HUES6 (cell line): Measurements from ENCODE around the gene RPH3AL.

Experiments
- H3K27ac ChIP-seq: 2 replicates; pipeline ENCODE4 v1.7.0; 2013; ENCODE audit warnings: low read depth, mild to moderate bottlenecking, low read length, inconsistent platforms
- H3K27me3 ChIP-seq: 2 replicates; pipeline ENCODE4 v1.6.1; 2013; ENCODE audit warnings: low read length; ENCODE audit not compliant: control insufficient read depth, insufficient read depth
- H3K36me3 ChIP-seq: 2 replicates; pipeline ENCODE4 v1.6.1; 2013; ENCODE audit warnings: low read length; ENCODE audit not compliant: control insufficient read depth, insufficient read depth
- H3K4me1 ChIP-seq: 2 replicates; pipeline ENCODE4 v1.6.1; 2013; ENCODE audit warnings: low read length; ENCODE audit not compliant: control insufficient read depth, insufficient read depth
- H3K4me3 ChIP-seq: 2 replicates; pipeline ENCODE4 v1.5.1; 2013; ENCODE audit warnings: low read depth, low read length
- H3K9ac ChIP-seq: one replicate; pipeline ENCODE4 v1.6.1; 2013; ENCODE audit warnings: mild to moderate bottlenecking, low read length
- H3K9me3 ChIP-seq: 2 replicates; pipeline ENCODE4 v1.6.1; 2013; ENCODE audit warnings: low read depth, low read length; ENCODE audit not compliant: control insufficient read depth, insufficient read depth

The RPH3AL gene

DNA sequence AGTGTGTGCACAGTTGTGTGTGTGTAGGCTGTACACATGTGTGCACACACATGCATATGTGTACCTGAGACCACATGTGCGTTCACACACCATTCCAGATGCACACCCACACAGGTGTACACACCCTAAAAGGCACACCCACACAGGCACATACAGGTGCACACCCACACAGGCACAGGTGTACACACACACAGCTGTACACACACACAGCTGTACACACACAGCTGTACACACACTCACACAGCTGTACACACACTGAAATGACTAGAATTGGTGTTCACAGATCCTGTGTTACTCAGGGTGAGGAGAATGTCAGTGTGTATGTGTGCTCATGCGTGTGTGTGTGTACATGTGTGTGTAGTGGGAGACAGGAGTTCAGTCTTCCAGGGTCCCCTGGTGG is 155.3 kb downstream of the RPH3AL start:
- H3K36me3 ChIP-seq: no peaks in the 10 kb centered on the region
- H3K9me3 ChIP-seq: no peaks in the 10 kb centered on the region
- H3K27ac ChIP-seq: no peak overlapping the region
- no peak overlapping the region for H3K4me3 ChIP-seq
- H3K4me1 ChIP-seq: peaks cover 23% of the 10 kb centered on the region
- H3K9ac ChIP-seq: no peak overlapping the region
- H3K27me3 ChIP-seq: no peaks in the 10 kb centered on the region

DNA sequence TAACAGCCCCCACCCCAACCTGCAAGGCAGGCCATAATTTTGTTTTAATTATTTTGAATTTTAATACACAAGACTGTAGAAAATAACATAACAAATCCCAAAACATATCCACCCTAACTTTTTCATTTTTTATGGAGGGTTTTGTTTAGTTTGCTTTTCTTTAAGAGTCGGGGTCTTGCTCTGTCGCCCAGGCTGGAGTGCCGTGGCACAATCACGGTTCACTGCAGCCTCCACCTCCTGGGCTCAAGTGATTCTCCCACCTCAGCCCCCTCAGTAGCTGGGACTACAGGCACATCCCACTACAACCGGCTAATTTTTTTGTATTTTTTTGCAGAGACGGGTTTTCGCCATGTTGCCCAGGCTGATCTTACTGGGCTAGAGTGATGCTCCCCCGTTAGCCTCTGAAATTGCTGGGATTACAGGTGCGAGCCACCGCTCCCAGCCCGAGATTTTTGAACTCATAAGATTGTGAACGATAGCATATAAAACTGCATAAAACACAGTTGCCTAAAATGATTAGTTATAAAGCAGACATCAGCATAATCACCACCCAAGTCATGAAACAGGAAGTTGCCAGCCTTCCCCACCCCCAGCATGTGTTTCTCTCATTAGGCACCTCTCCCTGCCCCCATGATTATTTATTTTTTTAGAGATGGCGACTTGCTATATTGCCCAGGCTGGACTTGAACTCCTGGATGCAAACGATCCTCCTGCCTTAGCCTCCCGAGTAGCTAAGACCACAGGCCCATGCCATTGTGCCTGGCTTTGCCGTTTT is 157.6 kb downstream of the RPH3AL start:
- H3K27ac ChIP-seq: no peak overlapping the region
- no peak overlapping the region for H3K9ac ChIP-seq
- no peaks in the 10 kb centered on the region for H3K36me3 ChIP-seq
- no peaks in the 10 kb centered on the region for H3K9me3 ChIP-seq
- H3K27me3 ChIP-seq: no peaks in the 10 kb centered on the region
- no peak overlapping the region for H3K4me3 ChIP-seq
- peaks cover 12% of the 10 kb centered on the region; the same call in 1 of the 2 replicates for H3K4me1 ChIP-seq

DNA sequence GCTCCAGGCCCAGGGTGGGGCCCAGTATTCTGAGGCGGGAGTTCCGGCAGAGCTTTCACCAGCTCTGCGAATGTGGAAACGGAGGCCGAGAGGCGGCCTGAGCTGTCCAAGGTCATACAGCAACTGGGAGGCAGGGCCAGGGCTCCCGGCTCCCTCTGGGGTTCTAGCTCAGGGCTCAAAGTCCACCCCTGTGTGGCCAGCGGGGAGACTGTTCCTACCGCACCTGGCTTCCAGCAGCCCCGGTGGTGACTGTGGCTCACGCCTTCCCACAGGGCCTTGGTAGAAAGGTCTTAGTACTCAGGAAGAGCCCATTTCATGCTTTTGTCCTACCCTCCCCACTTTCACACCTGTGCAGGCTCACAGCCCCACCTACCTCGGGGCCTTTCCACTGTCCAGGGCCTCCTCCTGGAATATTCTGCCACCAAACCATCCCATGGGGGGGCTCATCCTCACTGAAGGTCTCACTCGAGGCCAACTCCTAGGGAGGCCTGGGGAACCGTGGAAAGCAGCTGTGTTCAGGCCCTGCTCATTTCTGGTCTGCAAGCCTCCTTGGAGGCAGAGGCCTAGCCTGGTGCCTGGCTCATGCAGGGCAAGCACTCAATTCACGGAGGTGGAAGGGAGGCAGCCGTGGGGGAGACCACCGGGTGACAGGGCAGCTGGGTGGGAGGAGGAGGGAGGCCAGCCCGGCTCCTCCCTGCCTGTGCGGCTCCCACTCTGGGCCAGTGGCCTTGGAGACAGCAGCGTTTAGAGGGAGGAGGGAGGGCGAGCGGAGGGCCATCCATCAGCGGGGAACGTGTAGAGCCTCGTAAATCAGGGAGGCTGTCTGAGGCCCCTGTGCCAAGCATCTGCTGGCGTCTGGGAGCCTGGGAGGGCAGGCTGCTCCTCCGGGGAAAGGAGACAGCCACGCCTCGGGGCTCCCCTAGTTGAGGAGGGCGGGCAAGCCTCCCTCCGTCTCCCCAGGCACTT is 158.5 kb downstream of the RPH3AL start:
- H3K4me1 ChIP-seq: peaks cover 3% of the 10 kb centered on the region; the same call in 1 of the 2 replicates
- H3K9me3 ChIP-seq: no peaks in the 10 kb centered on the region
- no peaks in the 10 kb centered on the region for H3K27me3 ChIP-seq
- H3K36me3 ChIP-seq: no peaks in the 10 kb centered on the region
- H3K4me3 ChIP-seq: no peak overlapping the region
- no peak overlapping the region for H3K27ac ChIP-seq
- no peak overlapping the region for H3K9ac ChIP-seq

DNA sequence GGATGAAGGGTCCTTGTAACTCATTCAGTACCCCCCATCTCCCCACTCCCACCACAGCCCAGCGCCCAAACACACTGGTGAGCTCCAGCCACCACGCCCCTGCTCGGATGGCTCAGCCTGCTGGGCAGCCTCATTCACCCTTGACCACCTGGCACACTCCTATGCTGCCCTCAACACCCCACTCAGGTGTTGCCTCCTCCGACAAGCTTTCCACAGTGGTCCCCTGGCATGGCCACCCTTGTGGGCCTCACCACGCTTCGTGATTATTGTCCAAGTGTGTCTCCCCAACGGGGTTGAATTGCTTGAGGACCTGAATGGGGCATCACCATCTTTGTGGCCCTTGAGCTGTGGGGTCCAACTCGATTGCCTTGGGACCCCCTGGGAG is 159.2 kb downstream of the RPH3AL start:
- Histone ChIP-seq H3K27me3 (no peaks in the 10 kb centered on the region), H3K4me1 (no peaks in the 10 kb centered on the region), H3K9ac (no peak overlapping the region), H3K27ac (no peak overlapping the region), H3K9me3 (no peaks in the 10 kb centered on the region), H3K36me3 (no peaks in the 10 kb centered on the region), H3K4me3 (no peak overlapping the region)

DNA sequence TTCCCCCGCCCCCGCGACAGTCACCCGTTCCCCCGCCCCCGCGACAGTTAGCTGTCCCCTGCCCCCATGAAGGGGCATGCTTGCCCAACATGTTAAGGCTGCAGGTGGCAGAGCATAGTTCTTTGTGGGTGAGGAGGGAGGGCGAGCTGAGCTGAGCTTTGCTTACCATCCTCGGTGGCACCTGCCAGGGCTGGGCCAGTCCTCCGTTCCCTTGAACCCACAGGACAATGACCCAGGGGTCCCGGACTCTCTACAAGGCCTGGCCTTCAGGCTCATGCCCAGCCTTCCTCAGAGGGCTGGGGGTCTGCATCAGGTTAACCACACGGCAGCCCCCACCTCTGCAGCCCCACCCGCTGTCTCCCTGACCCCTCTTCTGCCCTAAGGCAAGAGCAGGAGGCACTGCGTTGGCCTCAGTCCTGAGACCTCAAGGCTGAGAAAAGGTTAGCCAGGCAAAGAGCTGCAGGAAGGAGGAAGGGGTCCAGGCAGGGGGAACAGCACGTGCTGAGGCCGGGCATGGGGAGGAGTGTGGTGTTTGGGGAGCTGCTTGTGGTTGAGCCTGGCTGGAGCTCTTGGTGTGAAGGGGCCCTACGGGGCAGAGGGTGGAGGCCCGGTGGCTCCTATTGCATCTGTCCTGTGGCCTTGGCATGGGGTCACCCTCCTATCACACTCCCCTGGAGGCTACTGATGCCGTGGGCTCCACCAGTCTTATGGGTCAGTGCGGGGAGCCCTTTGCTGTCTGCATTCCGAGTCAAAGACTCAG is 159.8 kb downstream of the RPH3AL start:
- Histone ChIP-seq H3K9me3 (no peaks in the 10 kb centered on the region), H3K4me3 (no peak overlapping the region), H3K27me3 (no peaks in the 10 kb centered on the region), H3K9ac (no peak overlapping the region), H3K27ac (no peak overlapping the region), H3K4me1 (no peaks in the 10 kb centered on the region), H3K36me3 (no peaks in the 10 kb centered on the region)

DNA sequence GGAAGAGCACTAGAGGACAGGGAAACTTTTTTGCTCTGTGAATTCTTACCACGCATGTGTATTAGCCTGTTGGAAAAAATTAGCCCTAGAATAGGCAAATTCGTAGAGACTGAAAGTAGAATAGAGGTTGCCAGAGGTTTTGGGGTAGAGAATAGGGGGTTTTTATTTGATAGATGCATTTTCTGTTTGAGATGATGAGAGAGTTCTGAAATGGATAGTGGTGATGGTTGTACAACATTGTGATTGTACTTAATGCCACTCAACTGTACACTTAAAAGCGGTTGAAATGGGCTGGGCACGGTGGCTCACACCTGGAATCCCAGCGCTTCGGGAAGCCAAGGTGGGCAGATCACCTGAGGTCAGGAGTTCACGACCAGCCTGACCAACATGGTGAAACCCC is 163.2 kb downstream of the RPH3AL start:
- no peak overlapping the region for H3K27ac ChIP-seq
- no peaks in the 10 kb centered on the region for H3K36me3 ChIP-seq
- H3K9me3 ChIP-seq: no peaks in the 10 kb centered on the region
- peaks cover 10% of the 10 kb centered on the region for H3K27me3 ChIP-seq
- no peak overlapping the region for H3K9ac ChIP-seq
- no peaks in the 10 kb centered on the region for H3K4me1 ChIP-seq
- no peak overlapping the region for H3K4me3 ChIP-seq

DNA sequence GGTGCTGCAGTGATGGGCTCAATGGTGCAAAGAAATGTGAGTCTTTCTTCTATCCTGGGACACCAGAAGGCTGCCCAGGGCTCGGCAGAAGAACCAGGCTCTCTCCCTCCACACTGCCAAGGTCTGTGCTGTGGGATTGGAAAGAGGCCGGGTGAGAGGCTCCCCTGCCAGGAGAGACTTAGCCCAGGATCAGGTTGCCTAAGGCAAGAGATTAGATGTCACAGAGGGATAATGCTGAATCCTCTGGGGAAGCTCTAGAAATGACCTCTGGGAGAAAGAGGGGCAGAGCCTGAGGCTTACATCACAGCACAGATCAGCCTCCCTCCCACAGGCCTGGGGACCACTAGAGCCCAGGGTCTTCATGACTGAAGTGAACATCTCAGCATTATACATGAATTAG is 165.5 kb downstream of the RPH3AL start:
- Histone ChIP-seq H3K4me3 (no peak overlapping the region), H3K36me3 (no peaks in the 10 kb centered on the region), H3K27ac (no peak overlapping the region), H3K27me3 (peaks cover 33% of the 10 kb centered on the region), H3K4me1 (peaks cover 7% of the 10 kb centered on the region), H3K9ac (no peak overlapping the region), H3K9me3 (no peaks in the 10 kb centered on the region)

DNA sequence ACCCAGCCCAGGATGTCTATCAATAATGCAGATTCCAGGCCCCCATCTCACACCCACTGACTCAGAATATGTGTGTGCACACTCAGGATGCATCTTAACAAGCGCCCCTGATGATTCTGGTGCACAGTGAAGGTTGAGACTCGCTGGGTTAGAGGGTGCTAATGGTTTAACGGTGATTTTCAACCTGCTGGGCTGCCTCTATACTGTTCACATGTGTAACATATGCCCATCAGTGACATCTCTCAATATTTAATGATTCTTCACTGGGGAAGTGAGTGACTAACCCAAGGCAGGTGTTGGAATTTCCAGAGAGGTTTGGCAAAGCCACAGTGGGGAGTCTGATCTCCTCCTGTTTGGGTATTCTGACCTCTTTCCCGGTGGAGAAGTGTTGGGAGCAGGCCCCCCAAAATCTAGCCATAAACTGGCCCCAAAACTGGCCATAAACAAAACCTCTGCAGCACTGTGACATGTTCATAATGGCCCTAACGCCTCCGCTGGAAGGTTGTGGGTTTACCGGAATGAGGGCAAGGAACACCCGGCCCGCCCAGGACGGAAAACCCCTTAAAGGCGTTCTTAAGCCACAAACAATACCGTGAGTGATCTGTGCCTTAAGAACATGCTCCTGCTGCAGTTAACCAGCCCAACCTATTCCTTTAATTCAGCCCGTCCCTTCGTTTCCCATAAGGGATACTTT is 167.0 kb downstream of the RPH3AL start:
- no peak overlapping the region for H3K27ac ChIP-seq
- H3K4me1 ChIP-seq: peaks cover 12% of the 10 kb centered on the region
- H3K4me3 ChIP-seq: no peak overlapping the region
- H3K9me3 ChIP-seq: no peaks in the 10 kb centered on the region
- H3K9ac ChIP-seq: no peak overlapping the region
- H3K27me3 ChIP-seq: peaks cover 48% of the 10 kb centered on the region
- no peaks in the 10 kb centered on the region for H3K36me3 ChIP-seq

DNA sequence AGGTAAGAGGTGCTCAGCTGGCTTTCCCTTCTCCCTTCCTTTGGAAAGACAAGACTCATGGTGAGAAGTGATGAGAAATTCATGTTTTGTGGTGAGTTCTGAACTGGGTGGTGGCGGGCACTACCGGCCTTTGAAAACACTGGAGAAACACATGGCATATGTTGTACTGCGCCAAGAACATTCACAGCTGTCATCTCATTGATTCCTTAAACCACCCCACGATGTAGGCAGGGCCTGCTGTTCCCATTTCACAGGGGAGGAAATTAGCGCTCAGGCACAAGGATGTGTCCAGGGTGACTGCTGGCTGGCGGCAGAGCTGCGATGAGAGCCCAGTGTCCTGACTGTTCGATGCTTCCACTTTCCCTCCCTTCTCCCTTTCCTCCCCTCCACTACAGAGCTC is 169.6 kb downstream of the RPH3AL start:
- Histone ChIP-seq H3K9me3 (no peaks in the 10 kb centered on the region), H3K9ac (no peak overlapping the region), H3K4me1 (peaks cover 16% of the 10 kb centered on the region), H3K4me3 (no peak overlapping the region), H3K36me3 (no peaks in the 10 kb centered on the region), H3K27ac (no peak overlapping the region), H3K27me3 (peaks cover 73% of the 10 kb centered on the region)

DNA sequence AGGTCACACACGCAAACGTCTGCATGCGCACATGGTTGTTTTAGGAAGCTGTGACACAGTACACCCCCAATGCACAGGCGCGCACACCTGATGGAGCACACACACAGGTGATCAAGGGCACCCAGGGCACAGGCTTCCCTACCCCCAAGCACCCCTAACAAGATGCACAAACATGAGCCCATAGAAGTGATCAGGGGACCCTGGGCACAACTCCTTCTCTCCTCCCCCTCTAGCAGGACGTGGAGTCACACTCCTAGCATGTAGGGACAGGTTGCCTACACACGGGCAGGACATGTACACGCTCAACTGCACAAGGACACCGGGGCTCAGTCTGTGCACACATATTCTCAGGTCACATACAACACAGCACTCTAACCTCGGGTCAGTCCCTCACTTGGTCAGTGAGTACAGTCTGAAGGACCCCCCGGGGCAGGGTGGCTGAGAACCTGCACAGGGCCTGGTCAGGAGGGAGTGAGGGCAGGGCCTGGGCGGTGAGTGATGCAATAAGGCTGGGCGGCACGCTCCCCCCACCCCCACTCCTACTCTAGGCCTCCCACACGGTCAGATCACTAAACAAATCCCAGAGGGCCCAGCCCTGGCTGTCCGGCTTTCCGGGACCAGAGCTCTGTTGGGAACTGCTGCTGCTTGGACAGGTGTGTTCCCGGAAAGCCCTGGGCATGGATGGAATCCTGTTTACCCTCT is 170.4 kb downstream of the RPH3AL start:
- Histone ChIP-seq H3K27me3 (peaks cover 82% of the 10 kb centered on the region), H3K9ac (peak overlapping the region; percentile 64)

More for the DNA sequence above, 170.4 kb downstream of the RPH3AL start:
- peak overlapping the region; percentile 61 for H3K4me3 ChIP-seq
- no peaks in the 10 kb centered on the region for H3K9me3 ChIP-seq
- no peak overlapping the region for H3K27ac ChIP-seq
- peaks cover 16% of the 10 kb centered on the region for H3K4me1 ChIP-seq
- H3K36me3 ChIP-seq: no peaks in the 10 kb centered on the region
